Kidney (tissue), 14 donors: Measurements from ENCODE around the gene SCGB1C1. TPM values are rescaled to one million over a fixed set of nuclear protein-coding genes. Genes with fewer than 3 reads are reported as not detected.
A peak's percentile ranks its signal among the peaks of the same experiment; 100 is the strongest.
"Not testable (repeated sequence)": the region's sequence is repeated elsewhere in the genome, so short reads cannot be mapped to it uniquely, and the experiment has no call there.

Experiments
- DNase-seq, 5 donors: peaks; one replicate each; pipeline ENCODE4 v3.0.0-alpha.2; 2013 to 2020
- FAIRE-seq: peaks from 2 replicates; lab custom pipeline; 2012; peaks lifted over from hg19 to GRCh38; lab: Jason Lieb, UNC
- H3K27ac ChIP-seq, 2 donors: one replicate each; pipeline ENCODE4 v1.7.0; 2013; ENCODE audit warnings: low read depth in 2 of 2, low read length in 2 of 2, inconsistent platforms in 1 of 2
- H3K27me3 ChIP-seq: one replicate; pipeline ENCODE4 v1.7.1; 2013; ENCODE audit warnings: low read length, inconsistent platforms; ENCODE audit not compliant: control insufficient read depth, insufficient read depth
- H3K36me3 ChIP-seq, 3 donors: one replicate each; pipeline versions ENCODE4 v1.7.0 to v1.7.1; 2013; ENCODE audit warnings: low read length in 3 of 3, control low read depth in 1 of 3, inconsistent platforms in 1 of 3; ENCODE audit not compliant: insufficient read depth in 3 of 3, control insufficient read depth in 2 of 3
- H3K4me1 ChIP-seq, 3 donors: one replicate each; pipeline versions ENCODE4 v1.7.0 to v1.7.1; 2013; ENCODE audit warnings: low read length in 3 of 3, inconsistent platforms in 1 of 3, low read depth in 1 of 3; ENCODE audit not compliant: control insufficient read depth in 2 of 3, insufficient read depth in 2 of 3
- H3K4me3 ChIP-seq, 3 donors: one replicate each; pipeline versions ENCODE4 v1.7.0 to v1.8.1; 2013; ENCODE audit warnings: low read length in 3 of 3, control low read depth in 1 of 3, inconsistent platforms in 1 of 3
- H3K9ac ChIP-seq, 3 donors: one replicate each; pipeline versions ENCODE4 v1.7.0 to v1.7.1; 2013; ENCODE audit warnings: low read length in 3 of 3, control low read depth in 1 of 3, inconsistent platforms in 1 of 3
- H3K9me3 ChIP-seq, 3 donors: one replicate each; pipeline versions ENCODE4 v1.7.0 to v1.7.1; 2013; ENCODE audit warnings: low read length in 3 of 3, control low read depth in 1 of 3, inconsistent platforms in 1 of 3; ENCODE audit not compliant: control insufficient read depth in 2 of 3, insufficient read depth in 1 of 3
- intact Hi-C: fragments of 100-400 bp; cut with DNase I; formaldehyde crosslinking; loops from one replicate; pipeline ENCODE4 v1.11.1; 2022
- polyA plus RNA-seq: library from polyadenylated mRNA; stranded (reverse); fragments of 350-450 nt; fragmentation: Illumina TruSeq; extraction: RNeasy Lipid Tissue Mini Kit (QIAGEN cat#74804); gene quantifications from one replicate; pipeline ENCODE4 v1.2.3, GENCODE V29; 2014; ENCODE audit warnings: low read depth, low replicate concordance; ENCODE audit not compliant: insufficient read depth
- total RNA-seq: library from RNA; stranded (reverse); fragmentation: NEBNext Ultra II Directional; extraction: Animal tissue kit (Norgen Biotek cat#: 25700); gene quantifications from one replicate; pipeline ENCODE4 v1.2.1, GENCODE V29; 2021
- TF ChIP-seq, protein P1 (sequence below): IDR thresholded peaks from 3 replicates; pipeline ENCODE4 v1.5.1; 2012; ENCODE audit warnings: mild to moderate bottlenecking, moderate library complexity, borderline replicate concordance; ENCODE audit not compliant: insufficient read depth; ENCODE audit errors: extremely low read depth
- donor health status: control.
- donor health status: control.
- donor health status: control.
- donor health status: control.
- donor health status: control.
- donor health status: DM: yes; HTN: yes; CAD: no.
- donor health status: Normal renal cell carcinoma (clear cell type).

Gene SCGB1C1
- total and polyA plus RNA-seq, 2 donors from 2014 or later = not detected

DNA sequence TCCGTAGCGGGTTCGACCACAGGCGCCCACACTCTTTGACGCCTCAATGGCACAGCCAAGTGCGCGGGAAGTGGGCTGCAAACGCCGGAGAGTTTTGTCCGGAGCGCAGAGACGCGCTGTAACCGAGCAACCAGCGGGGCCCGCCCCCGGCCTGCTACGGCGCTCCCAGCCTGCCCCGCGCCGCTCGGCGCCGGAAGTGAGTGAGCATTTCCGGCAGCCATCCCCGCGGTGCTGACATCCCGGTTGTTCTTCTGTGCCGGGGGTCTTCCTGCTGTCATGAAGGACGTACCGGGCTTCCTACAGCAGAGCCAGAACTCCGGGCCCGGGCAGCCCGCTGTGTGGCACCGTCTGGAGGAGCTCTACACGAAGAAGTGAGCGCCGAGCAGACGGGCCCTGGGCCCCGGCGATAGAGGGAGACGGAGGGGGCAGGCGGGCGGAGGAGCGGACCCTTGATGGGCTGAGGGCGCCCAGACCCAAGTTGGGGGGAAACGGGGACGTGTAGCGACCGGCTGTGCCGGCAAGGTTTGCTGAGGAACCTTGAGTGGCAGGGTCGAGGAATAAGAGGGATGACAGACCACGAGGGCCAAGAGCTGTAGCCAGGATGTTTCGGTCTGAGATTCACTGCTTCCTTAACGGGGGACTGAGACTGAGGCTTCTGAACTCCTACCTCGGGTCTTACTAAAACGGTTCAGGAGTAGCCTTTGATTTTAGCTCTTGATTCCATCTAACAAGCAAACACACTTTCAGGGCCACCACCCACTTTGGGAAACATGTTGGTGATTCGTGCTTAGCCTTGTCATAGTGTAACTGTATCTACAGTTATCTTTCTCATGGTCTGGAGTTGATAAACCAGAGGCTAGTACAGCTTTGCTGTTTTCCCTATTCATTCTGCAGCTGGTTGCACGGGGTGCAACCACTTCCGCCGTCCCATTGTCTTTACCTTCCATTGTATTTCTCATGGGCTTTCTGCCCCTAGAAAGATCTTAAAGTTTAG is 44.2 kb downstream of the SCGB1C1 start, which contains the start of gene PSMD13:
Gene PSMD13 (plus strand): TSS at position 203 of the 994 bp plus-strand sequence. CDS start 74 bp downstream, at position 277.
- intact Hi-C loops = no loop called here
- H3K36me3 ChIP-seq = no peaks in the 10 kb centered on the region
- peak within 1 kb of the TSS; percentile 97 to 99 (median 97) for H3K4me3 ChIP-seq
- peaks cover 0 to 19% (median 12%) of the 10 kb centered on the region in 3 donors for H3K4me1 ChIP-seq
- TF ChIP-seq, protein P1, sequence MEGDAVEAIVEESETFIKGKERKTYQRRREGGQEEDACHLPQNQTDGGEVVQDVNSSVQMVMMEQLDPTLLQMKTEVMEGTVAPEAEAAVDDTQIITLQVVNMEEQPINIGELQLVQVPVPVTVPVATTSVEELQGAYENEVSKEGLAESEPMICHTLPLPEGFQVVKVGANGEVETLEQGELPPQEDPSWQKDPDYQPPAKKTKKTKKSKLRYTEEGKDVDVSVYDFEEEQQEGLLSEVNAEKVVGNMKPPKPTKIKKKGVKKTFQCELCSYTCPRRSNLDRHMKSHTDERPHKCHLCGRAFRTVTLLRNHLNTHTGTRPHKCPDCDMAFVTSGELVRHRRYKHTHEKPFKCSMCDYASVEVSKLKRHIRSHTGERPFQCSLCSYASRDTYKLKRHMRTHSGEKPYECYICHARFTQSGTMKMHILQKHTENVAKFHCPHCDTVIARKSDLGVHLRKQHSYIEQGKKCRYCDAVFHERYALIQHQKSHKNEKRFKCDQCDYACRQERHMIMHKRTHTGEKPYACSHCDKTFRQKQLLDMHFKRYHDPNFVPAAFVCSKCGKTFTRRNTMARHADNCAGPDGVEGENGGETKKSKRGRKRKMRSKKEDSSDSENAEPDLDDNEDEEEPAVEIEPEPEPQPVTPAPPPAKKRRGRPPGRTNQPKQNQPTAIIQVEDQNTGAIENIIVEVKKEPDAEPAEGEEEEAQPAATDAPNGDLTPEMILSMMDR = no peak
- peak within 1 kb of the TSS; percentile 71 to 97 (median 93) for H3K9ac ChIP-seq
- H3K27me3 ChIP-seq = no peaks in the 10 kb centered on the region
- no peaks in the 10 kb centered on the region for H3K9me3 ChIP-seq
- peak within 1 kb of the TSS; percentile 90 to 98 for H3K27ac ChIP-seq
- peak; percentile 89 to 96 (median 93) for DNase-seq
- no peak for FAIRE-seq

DNA sequence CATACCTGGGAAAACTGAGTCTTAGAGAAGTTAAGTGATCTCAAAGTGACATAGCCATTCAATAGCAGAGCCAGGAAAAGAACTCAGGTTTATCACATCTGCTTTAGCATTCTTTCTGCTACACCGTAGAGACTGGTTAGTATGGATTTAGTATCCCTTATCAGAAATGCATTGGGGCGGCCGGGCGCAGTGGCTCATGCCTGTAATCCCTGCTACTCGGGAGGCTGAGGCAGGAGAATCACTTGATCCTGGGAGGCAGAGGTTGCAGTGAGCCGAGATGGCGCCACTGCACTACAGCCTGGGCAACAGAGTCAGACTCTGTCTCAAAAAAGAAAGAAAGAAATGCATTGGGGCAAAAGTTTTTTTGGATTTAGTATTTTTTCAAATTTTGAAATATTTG is 45.5 kb downstream of the SCGB1C1 start:
- H3K9ac ChIP-seq, DNase-seq, H3K27ac ChIP-seq, H3K9me3 ChIP-seq, H3K27me3 ChIP-seq, FAIRE-seq, H3K36me3 ChIP-seq, intact Hi-C loops: not testable (repeated sequence)
- Histone ChIP-seq H3K4me1 (peaks cover 0 to 19% (median 12%) of the 10 kb centered on the region in 3 donors), H3K4me3 (peak overlapping the region in 1 of 3 donors; percentile 99)

- Histone ChIP-seq H3K27ac (no peak overlapping the region), H3K27me3 (no peaks in the 10 kb centered on the region), H3K4me1 (peaks cover 0 to 16% (median 10%) of the 10 kb centered on the region in 3 donors), H3K9ac (no peak overlapping the region), H3K9me3 (no peaks in the 10 kb centered on the region), H3K36me3 (peaks cover 2 to 9% (median 7%) of the 10 kb centered on the region in 3 donors), H3K4me3 (no peak overlapping the region)
- TF ChIP-seq, protein P1 = no peak
- DNase-seq = no peak
- intact Hi-C loops = no loop called here
- FAIRE-seq = no peak
Measured at GRCh38 chr11:240315-240714, 47.4 kb downstream of the SCGB1C1 start.

DNA sequence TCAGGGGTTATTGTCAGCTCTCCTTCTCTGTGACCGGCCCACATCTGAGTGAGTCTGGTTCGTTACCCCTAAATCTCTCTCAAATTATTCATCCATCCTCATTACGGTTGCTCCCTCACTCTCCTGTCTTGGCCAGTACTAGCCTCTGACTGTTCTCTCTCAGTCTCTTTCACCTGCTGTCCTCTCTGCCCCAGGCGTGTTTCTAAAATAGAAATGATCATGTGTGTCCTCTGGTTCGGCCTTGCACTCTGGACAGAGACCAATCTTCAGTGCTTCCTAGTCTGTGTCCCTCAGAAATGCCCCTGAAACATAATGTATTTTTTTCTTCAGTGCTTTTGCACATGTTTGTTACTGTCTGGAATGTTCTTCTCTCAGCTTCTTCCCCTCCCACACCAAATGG is 48.8 kb downstream of the SCGB1C1 start:
- Histone ChIP-seq H3K4me3 (no peak overlapping the region), H3K27ac (no peak overlapping the region), H3K9ac (no peak overlapping the region), H3K9me3 (no peaks in the 10 kb centered on the region), H3K4me1 (peaks cover 0 to 12% (median 6%) of the 10 kb centered on the region in 3 donors), H3K27me3 (no peaks in the 10 kb centered on the region), H3K36me3 (peaks cover 9 to 14% (median 13%) of the 10 kb centered on the region in 3 donors)
- no peak for DNase-seq
- intact Hi-C loops = no loop called here
- TF ChIP-seq, protein P1 = no peak
- no peak for FAIRE-seq
